Sigmoid colon (tissue), 7 donors: ENCODE data around the gene ADARB1. TPM values are rescaled to one million over a fixed set of nuclear protein-coding genes. Genes with fewer than 3 reads are reported as not detected.
"Not testable (repeated sequence)": the region's sequence is repeated elsewhere in the genome, so short reads cannot be mapped to it uniquely, and the experiment has no call there.

ENCODE experiments used
- DNase-seq: peaks from one replicate; pipeline ENCODE4 v3.0.0-alpha.2; 2019
- H3K27ac ChIP-seq, 4 donors: fragments of 200-600 bp; sonication (generic); one replicate each; pipeline ENCODE4 v1.5.1; 2016 to 2019; ENCODE audit warnings: mild to moderate bottlenecking in 1 of 4
- H3K27me3 ChIP-seq, 3 donors: fragments of 200-600 bp; sonication (generic); one replicate each; pipeline ENCODE4 v1.5.1; 2019; ENCODE audit warnings: mild to moderate bottlenecking in 1 of 3
- H3K36me3 ChIP-seq, 4 donors: fragments of 200-600 bp; sonication (generic); one replicate each; pipeline ENCODE4 v1.5.1; 2016 to 2019
- H3K4me1 ChIP-seq, 4 donors: fragments of 200-600 bp; sonication (generic); one replicate each; pipeline ENCODE4 v1.5.1; 2017 to 2019
- H3K4me3 ChIP-seq, 4 donors: fragments of 200-600 bp; sonication (generic); one replicate each; pipeline ENCODE4 v1.5.1; 2017 to 2019; ENCODE audit warnings: mild to moderate bottlenecking in 2 of 4, moderate library complexity in 1 of 4
- H3K9me3 ChIP-seq, 4 donors: fragments of 200-600 bp in 3 of 4; sonication (generic) in 3 of 4; one replicate each; pipeline versions ENCODE4 v1.5.1 to v1.6.1; 2013 to 2019
- CTCF ChIP-seq, 4 experiments: fragments of 450-650 bp in 3 of 4; fragments of 200-600 bp in 1 of 4; IDR thresholded peaks; one replicate each; pipeline ENCODE4 v1.5.1; 2016 to 2019; ENCODE audit warnings: antibody characterized with exemption in 4 of 4, mild to moderate bottlenecking in 3 of 4, moderate library complexity in 2 of 4
- EP300 ChIP-seq, 4 donors: sonication (generic); formaldehyde crosslinking; IDR thresholded peaks; one replicate each; pipeline ENCODE4 v1.6.1; 2017; ENCODE audit warnings: antibody characterized with exemption in 4 of 4
- POLR2A ChIP-seq, 2 donors: fragments of 450-650 bp; IDR thresholded peaks; one replicate each; pipeline ENCODE4 v1.6.1; 2016; ENCODE audit warnings: antibody characterized with exemption in 2 of 2, mild to moderate bottlenecking in 2 of 2, moderate library complexity in 2 of 2
- POLR2AphosphoS5 ChIP-seq, 4 donors: sonication (generic); formaldehyde crosslinking; IDR thresholded peaks; one replicate each; pipeline ENCODE4 v1.6.1; 2017; ENCODE audit warnings: antibody characterized with exemption in 4 of 4
- WGBS, 2 donors: extraction: QIAGEN DNeasy Blood & Tissue Kit; methylation state at CpG; one replicate each; pipeline ENCODE4 v1.1.7; 2013; 5-methylcytosine and 5-hydroxymethylcytosine counted together
- intact Hi-C: fragments of 100-400 bp; cut with DNase I; formaldehyde crosslinking; loops from one replicate; pipeline ENCODE4 v1.15.1; 2023
- polyA plus RNA-seq, 3 donors: library from polyadenylated mRNA; stranded (reverse); fragments of 200-250 nt; gene quantifications; one replicate each; pipeline ENCODE4 v1.2.3, GENCODE V29; 2013
- total RNA-seq, 4 donors: library from RNA; depleted of rRNA; stranded (reverse); fragments of >200 nt; gene quantifications; one replicate each; pipeline ENCODE4 v1.1.0, GENCODE V29; 2016
- donor health status: healthy with polysubstance abuse.
- donor health status: Bipolar disorder and iron deficiency.
- donor health status: healthy.

The ADARB1 gene
- total and polyA plus RNA-seq, 7 donors = 0.92 to 102 (median 41.3) TPM

DNA sequence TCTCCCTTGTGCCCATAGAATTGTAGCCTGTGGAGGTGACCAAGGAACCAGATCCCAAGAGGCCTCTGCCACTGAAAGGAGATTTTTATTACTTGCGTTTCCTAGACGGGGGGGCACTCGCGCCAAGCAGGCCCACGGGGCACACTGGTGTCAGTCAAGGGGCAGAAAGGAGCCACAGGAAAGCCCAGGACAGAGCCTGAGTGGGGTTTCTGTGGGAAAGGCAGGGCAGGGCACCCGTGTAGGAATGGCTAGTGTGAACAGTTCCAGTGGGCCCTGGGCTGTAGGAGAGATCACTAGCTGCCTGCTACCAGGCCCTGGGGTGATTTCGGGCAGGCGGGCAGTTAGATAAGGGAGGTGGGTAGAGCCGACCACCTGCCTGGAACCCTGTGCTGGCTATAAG is 70.8 kb downstream of the ADARB1 start:
- intact Hi-C loops = no loop called here
- 90 to 92% methylated on average over 9 of the region's 9 CpGs for WGBS, 2 donors
- TF ChIP-seq CTCF (IDR thresholded peaks at IDR 0.05) (no peak), POLR2A (IDR thresholded peaks at IDR 0.05) (no peak), EP300 (IDR thresholded peaks at IDR 0.05) (no peak), POLR2AphosphoS5 (IDR thresholded peaks at IDR 0.05) (no peak)
- no peaks in the 10 kb centered on the region for H3K27me3 ChIP-seq
- H3K36me3 ChIP-seq = peaks cover 0 to 45% (median 2%) of the 10 kb centered on the region in 4 donors
- no peaks in the 10 kb centered on the region for H3K9me3 ChIP-seq
- DNase-seq = no peak
- no peak overlapping the region for H3K4me3 ChIP-seq
- peaks cover 0 to 20% (median 15%) of the 10 kb centered on the region in 4 donors for H3K4me1 ChIP-seq
- no peak overlapping the region for H3K27ac ChIP-seq

GRCh38 chr21:45145846-45146245 is 71.5 kb downstream of the ADARB1 start:
- H3K27ac ChIP-seq, DNase-seq, H3K4me3 ChIP-seq, H3K9me3 ChIP-seq, H3K27me3 ChIP-seq, intact Hi-C loops: not testable (repeated sequence)
- Histone ChIP-seq H3K36me3 (peaks cover 0 to 45% (median 2%) of the 10 kb centered on the region in 4 donors), H3K4me1 (peaks cover 0 to 20% (median 12%) of the 10 kb centered on the region in 4 donors)
- WGBS, 2 donors = 95 to 97% methylated on average over 17 of the region's 17 CpGs

DNA sequence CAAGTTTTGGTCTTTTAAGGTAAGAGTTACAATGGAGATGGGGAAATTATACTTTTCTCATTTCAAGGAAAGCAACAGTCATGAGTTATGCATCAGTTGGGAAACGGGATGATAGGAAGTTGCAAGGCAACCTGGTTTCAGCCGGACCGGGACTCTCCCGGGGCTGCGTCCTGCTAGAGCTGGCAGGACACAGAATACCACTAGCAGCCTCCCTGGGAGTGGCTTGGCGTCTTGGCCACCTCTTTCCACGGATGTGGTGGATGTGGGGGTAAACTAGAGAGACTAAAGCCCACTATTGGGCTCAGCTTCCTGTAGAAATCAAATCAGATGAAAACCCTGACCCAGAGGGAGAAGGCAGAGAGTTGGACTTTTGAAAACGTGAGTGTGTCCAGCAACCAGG is 71.9 kb downstream of the ADARB1 start:
- peaks cover 0 to 23% (median 14%) of the 10 kb centered on the region in 4 donors for H3K4me1 ChIP-seq
- peak; percentile 54 for DNase-seq
- no peak for TF ChIP-seq POLR2A (IDR thresholded peaks at IDR 0.05)
- TF ChIP-seq EP300 (IDR thresholded peaks at IDR 0.05) = no peak
- TF ChIP-seq CTCF (IDR thresholded peaks at IDR 0.05) = no peak
- TF ChIP-seq POLR2AphosphoS5 (IDR thresholded peaks at IDR 0.05) = no peak
- H3K9me3 ChIP-seq = no peaks in the 10 kb centered on the region
- intact Hi-C loops = no loop called here
- peaks cover 0 to 45% (median 2%) of the 10 kb centered on the region in 4 donors for H3K36me3 ChIP-seq
- WGBS, 2 donors = 80 to 87% methylated on average over 8 of the region's 8 CpGs
- no peaks in the 10 kb centered on the region for H3K27me3 ChIP-seq
- H3K27ac ChIP-seq = no peak overlapping the region
- no peak overlapping the region for H3K4me3 ChIP-seq

- H3K36me3 ChIP-seq = peaks cover 0 to 45% (median 2%) of the 10 kb centered on the region in 4 donors
- no peak overlapping the region for H3K4me3 ChIP-seq
- no peaks in the 10 kb centered on the region for H3K27me3 ChIP-seq
- peak; percentile 53 for DNase-seq
- intact Hi-C loops = no loop called here
- 82 to 88% methylated on average over 2 of the region's 2 CpGs for WGBS, 2 donors
- H3K4me1 ChIP-seq = peaks cover 0 to 23% (median 18%) of the 10 kb centered on the region in 4 donors
- no peaks in the 10 kb centered on the region for H3K9me3 ChIP-seq
- no peak overlapping the region for H3K27ac ChIP-seq
- no peak for TF ChIP-seq POLR2A (IDR thresholded peaks at IDR 0.05)
- no peak for TF ChIP-seq CTCF (IDR thresholded peaks at IDR 0.05)
- no peak for TF ChIP-seq EP300 (IDR thresholded peaks at IDR 0.05)
- TF ChIP-seq POLR2AphosphoS5 (IDR thresholded peaks at IDR 0.05) = no peak
These were observed 72.4 kb downstream of the ADARB1 start for GRCh38 chr21:45146801-45147200.

- H3K27ac ChIP-seq = no peak overlapping the region
- peak; percentile 50 for DNase-seq
- no peaks in the 10 kb centered on the region for H3K9me3 ChIP-seq
- no peak overlapping the region for H3K4me3 ChIP-seq
- H3K4me1 ChIP-seq = peaks cover 0 to 23% (median 17%) of the 10 kb centered on the region in 4 donors
- peaks cover 0 to 44% (median 2%) of the 10 kb centered on the region in 4 donors for H3K36me3 ChIP-seq
- TF ChIP-seq CTCF (IDR thresholded peaks at IDR 0.05) (no peak), POLR2AphosphoS5 (IDR thresholded peaks at IDR 0.05) (no peak), EP300 (IDR thresholded peaks at IDR 0.05) (no peak), POLR2A (IDR thresholded peaks at IDR 0.05) (no peak)
- 90 to 92% methylated on average over 30 of the region's 30 CpGs for WGBS, 2 donors
- no peaks in the 10 kb centered on the region for H3K27me3 ChIP-seq
- intact Hi-C loops = no loop called here
These were observed 73.3 kb downstream of the ADARB1 start for GRCh38 chr21:45147473-45148315.
